ENCODE data around the gene RASD2. TPM values are rescaled to one million over a fixed set of nuclear protein-coding genes. Genes with fewer than 3 reads are reported as not detected.

The RASD2 gene
- total RNA-seq, 1 donor from 2014 or later: 3.6 TPM

GRCh38 chr22:35590634-35591295 lies 50.1 kb downstream of the RASD2 start:
- DNase-seq: no peak
- Histone ChIP-seq H3K4me1 (peaks cover 30% of the 10 kb centered on the region), H3K36me3 (no peaks in the 10 kb centered on the region), H3K27ac (no peak overlapping the region), H3K27me3 (ENCODE audit: low read depth) (no peaks in the 10 kb centered on the region), H3K9me3 (peaks cover 3% of the 10 kb centered on the region), H3K4me3 (no peak overlapping the region)
- no peak for ATAC-seq
- intact Hi-C loops (cut with DNase I): no loop called here
- no peak for TF ChIP-seq CTCF (IDR thresholded peaks at IDR 0.05)

- no peaks in the 10 kb centered on the region for H3K27me3 ChIP-seq (ENCODE audit: low read depth)
- peaks cover 30% of the 10 kb centered on the region for H3K4me1 ChIP-seq
- intact Hi-C loops (cut with DNase I): no loop called here
- H3K36me3 ChIP-seq: no peaks in the 10 kb centered on the region
- TF ChIP-seq CTCF (IDR thresholded peaks at IDR 0.05): no peak
- peak in 1 of 2 donors; percentile 54 for ATAC-seq
- no peak overlapping the region for H3K4me3 ChIP-seq
- H3K27ac ChIP-seq: no peak overlapping the region
- peak; percentile 61 for DNase-seq
- H3K9me3 ChIP-seq: no peaks in the 10 kb centered on the region
Measured at GRCh38 chr22:35591714-35592417, 51.2 kb downstream of the RASD2 start.

GRCh38 chr22:35592418-35592967 lies 51.9 kb downstream of the RASD2 start:
- intact Hi-C loops (cut with DNase I): no loop called here
- no peak overlapping the region for H3K4me3 ChIP-seq

GRCh38 chr22:35593071-35593890 lies 52.6 kb downstream of the RASD2 start:
- H3K9me3 ChIP-seq: no peaks in the 10 kb centered on the region
- no peaks in the 10 kb centered on the region for H3K36me3 ChIP-seq
- intact Hi-C loops (cut with DNase I): no loop called here
- no peak overlapping the region for H3K4me3 ChIP-seq
- DNase-seq (no peak), ATAC-seq (no peak)
- peaks cover 18% of the 10 kb centered on the region for H3K4me1 ChIP-seq
- no peak for TF ChIP-seq CTCF (IDR thresholded peaks at IDR 0.05)
- no peaks in the 10 kb centered on the region for H3K27me3 ChIP-seq (ENCODE audit: low read depth)
- H3K27ac ChIP-seq: no peak overlapping the region

More at GRCh38 chr22:35592418-35592967, 51.9 kb downstream of the RASD2 start:
- Histone ChIP-seq H3K36me3 (no peaks in the 10 kb centered on the region), H3K27me3 (ENCODE audit: low read depth) (no peaks in the 10 kb centered on the region), H3K27ac (no peak overlapping the region), H3K9me3 (no peaks in the 10 kb centered on the region), H3K4me1 (peaks cover 24% of the 10 kb centered on the region)
- ATAC-seq: peak in 1 of 2 donors; percentile 3
- TF ChIP-seq CTCF (IDR thresholded peaks at IDR 0.05): no peak
- DNase-seq: no peak

- H3K27me3 ChIP-seq (ENCODE audit: low read depth): no peaks in the 10 kb centered on the region
- H3K27ac ChIP-seq: no peak overlapping the region
- H3K36me3 ChIP-seq: no peaks in the 10 kb centered on the region
- intact Hi-C loops (cut with DNase I): no loop called here
- H3K4me1 ChIP-seq: peaks cover 15% of the 10 kb centered on the region
- no peak for TF ChIP-seq CTCF (IDR thresholded peaks at IDR 0.05)
- no peak for ATAC-seq
- no peak for DNase-seq
- H3K9me3 ChIP-seq: no peaks in the 10 kb centered on the region
- no peak overlapping the region for H3K4me3 ChIP-seq
Measured at GRCh38 chr22:35593891-35594470, 53.4 kb downstream of the RASD2 start.
